ENCODE results near the gene TMEM141. TPM values are rescaled to one million over a fixed set of nuclear protein-coding genes. Genes with fewer than 3 reads are reported as not detected.
"Not testable (repeated sequence)": the region's sequence is repeated elsewhere in the genome, so short reads cannot be mapped to it uniquely, and the experiment has no call there.

The TMEM141 gene
- total and polyA plus RNA-seq, 2 donors (not counting 1 experiment from before 2014, with no cell fraction given): 43.3 to 56.5 TPM

GRCh38 chr9:136766410-136767120 is 24.6 kb upstream of the TMEM141 start:
- not testable (repeated sequence) for H3K4me1 ChIP-seq (ENCODE audit: control insufficient read depth, extremely low read depth, insufficient read depth, low read length); H3K36me3 ChIP-seq (ENCODE audit: control insufficient read depth, insufficient read depth, low read length); H2AFZ ChIP-seq (ENCODE audit: low read length); H3K79me2 ChIP-seq (ENCODE audit: control insufficient read depth, insufficient read depth, low read length); H3K9me3 ChIP-seq (ENCODE audit: control insufficient read depth, insufficient read depth, low read depth, low read length); H3K4me3 ChIP-seq (replicated peaks in 1 of 4; ENCODE audit: control extremely low read depth in 1 of 4, insufficient read depth in 1 of 4, low read depth in 3 of 4, low read length in 4 of 4); H4K20me1 ChIP-seq (ENCODE audit: control insufficient read depth, extremely low read depth, insufficient read depth, low read length); H3K27me3 ChIP-seq (ENCODE audit: control insufficient read depth, insufficient read depth, low read length); H3K27ac ChIP-seq (ENCODE audit: insufficient read depth, low read length); H3K4me2 ChIP-seq (ENCODE audit: extremely low read depth, insufficient read depth, low read length); H3K9ac ChIP-seq (ENCODE audit: insufficient read depth, low read length)
- TF ChIP-seq, protein P1, sequence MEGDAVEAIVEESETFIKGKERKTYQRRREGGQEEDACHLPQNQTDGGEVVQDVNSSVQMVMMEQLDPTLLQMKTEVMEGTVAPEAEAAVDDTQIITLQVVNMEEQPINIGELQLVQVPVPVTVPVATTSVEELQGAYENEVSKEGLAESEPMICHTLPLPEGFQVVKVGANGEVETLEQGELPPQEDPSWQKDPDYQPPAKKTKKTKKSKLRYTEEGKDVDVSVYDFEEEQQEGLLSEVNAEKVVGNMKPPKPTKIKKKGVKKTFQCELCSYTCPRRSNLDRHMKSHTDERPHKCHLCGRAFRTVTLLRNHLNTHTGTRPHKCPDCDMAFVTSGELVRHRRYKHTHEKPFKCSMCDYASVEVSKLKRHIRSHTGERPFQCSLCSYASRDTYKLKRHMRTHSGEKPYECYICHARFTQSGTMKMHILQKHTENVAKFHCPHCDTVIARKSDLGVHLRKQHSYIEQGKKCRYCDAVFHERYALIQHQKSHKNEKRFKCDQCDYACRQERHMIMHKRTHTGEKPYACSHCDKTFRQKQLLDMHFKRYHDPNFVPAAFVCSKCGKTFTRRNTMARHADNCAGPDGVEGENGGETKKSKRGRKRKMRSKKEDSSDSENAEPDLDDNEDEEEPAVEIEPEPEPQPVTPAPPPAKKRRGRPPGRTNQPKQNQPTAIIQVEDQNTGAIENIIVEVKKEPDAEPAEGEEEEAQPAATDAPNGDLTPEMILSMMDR (conservative IDR thresholded peaks at IDR 0.05 in 1 of 2, IDR thresholded peaks at IDR 0.05 in 1 of 2; ENCODE audit: low read depth in 1 of 2, low read length in 2 of 2): peak; percentile 18 to 31
- DNase-seq (ENCODE audit: low read depth in 2 of 2): peak; percentile 38

DNA sequence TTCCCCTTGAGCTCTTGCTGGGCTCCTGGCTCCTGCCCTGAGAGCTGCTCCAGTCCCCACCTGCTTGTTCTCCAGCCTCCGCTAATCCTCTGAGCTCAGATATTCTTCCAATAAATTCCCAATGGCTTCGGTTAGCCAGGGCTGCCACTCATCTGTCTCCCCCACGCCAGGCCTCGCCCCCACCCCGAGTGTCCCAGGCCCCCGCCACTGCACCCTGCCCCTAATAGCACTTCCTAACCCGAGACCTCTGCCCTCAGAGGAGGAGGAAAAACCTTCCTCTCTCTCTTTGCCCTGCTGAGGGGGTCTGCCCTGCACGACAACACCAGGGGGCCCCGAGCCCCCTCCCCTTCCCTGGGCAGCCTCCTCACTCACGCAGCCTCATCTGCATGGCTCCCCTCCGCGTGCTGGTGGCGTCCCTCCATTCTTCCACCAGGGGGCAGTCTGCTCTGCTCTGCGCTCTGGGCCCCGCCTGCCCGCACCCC is 21.4 kb upstream of the TMEM141 start:
- Histone ChIP-seq H2AFZ (ENCODE audit: low read length) (no peak overlapping the region), H3K36me3 (ENCODE audit: control insufficient read depth, insufficient read depth, low read length) (no peaks in the 10 kb centered on the region), H3K4me2 (ENCODE audit: extremely low read depth, insufficient read depth, low read length) (no peak overlapping the region), H3K4me1 (ENCODE audit: control insufficient read depth, extremely low read depth, insufficient read depth, low read length) (no peaks in the 10 kb centered on the region), H3K4me3 (replicated peaks in 1 of 4; ENCODE audit: control extremely low read depth in 1 of 4, insufficient read depth in 1 of 4, low read depth in 3 of 4, low read length in 4 of 4) (no peak overlapping the region), H3K9me3 (ENCODE audit: control insufficient read depth, insufficient read depth, low read depth, low read length) (no peaks in the 10 kb centered on the region), H3K79me2 (ENCODE audit: control insufficient read depth, insufficient read depth, low read length) (no peaks in the 10 kb centered on the region), H3K27me3 (ENCODE audit: control insufficient read depth, insufficient read depth, low read length) (peaks cover 8% of the 10 kb centered on the region), H3K27ac (ENCODE audit: insufficient read depth, low read length) (no peak overlapping the region), H3K9ac (ENCODE audit: insufficient read depth, low read length) (no peak overlapping the region), H4K20me1 (ENCODE audit: control insufficient read depth, extremely low read depth, insufficient read depth, low read length) (no peaks in the 10 kb centered on the region)
- no peak for DNase-seq (ENCODE audit: low read depth in 2 of 2)
- no peak for TF ChIP-seq EZH2 (IDR thresholded peaks at IDR 0.05; ENCODE audit: low read length, missing control alignments)
- TF ChIP-seq, protein P1 (conservative IDR thresholded peaks at IDR 0.05 in 1 of 2, IDR thresholded peaks at IDR 0.05 in 1 of 2; ENCODE audit: low read depth in 1 of 2, low read length in 2 of 2): peak; percentile 34 to 53

DNA sequence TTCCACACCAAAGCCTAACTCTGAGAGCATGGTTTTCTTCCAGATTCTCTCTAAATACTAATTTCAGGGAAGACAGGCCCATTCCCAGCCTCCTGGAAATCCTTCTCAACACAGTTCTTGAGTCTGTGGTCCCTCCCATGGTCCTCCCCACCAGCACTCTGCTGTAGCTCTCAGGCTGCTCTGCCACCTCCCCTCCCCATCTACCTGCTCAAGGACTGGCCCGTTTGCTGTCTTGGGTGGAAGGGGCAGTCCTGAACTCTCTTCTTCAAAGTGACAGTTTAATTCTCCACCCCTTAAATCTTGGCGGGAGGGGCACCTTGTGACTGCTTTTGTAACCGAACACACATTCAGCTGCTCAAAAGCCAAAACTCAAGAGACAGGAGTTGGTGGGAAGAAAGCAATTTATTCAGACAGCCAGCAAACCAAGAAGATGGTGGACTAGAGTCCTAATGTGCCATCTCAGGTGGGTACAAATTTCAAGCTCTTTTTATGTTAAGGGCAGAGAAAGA is 19.2 kb upstream of the TMEM141 start:
- no peak overlapping the region for H2AFZ ChIP-seq (ENCODE audit: low read length)
- H3K27me3 ChIP-seq (ENCODE audit: control insufficient read depth, insufficient read depth, low read length): peaks cover 5% of the 10 kb centered on the region
- no peaks in the 10 kb centered on the region for H4K20me1 ChIP-seq (ENCODE audit: control insufficient read depth, extremely low read depth, insufficient read depth, low read length)
- H3K9ac ChIP-seq (ENCODE audit: insufficient read depth, low read length): no peak overlapping the region
- H3K27ac ChIP-seq (ENCODE audit: insufficient read depth, low read length): no peak overlapping the region
- H3K36me3 ChIP-seq (ENCODE audit: control insufficient read depth, insufficient read depth, low read length): no peaks in the 10 kb centered on the region
- no peak overlapping the region for H3K4me2 ChIP-seq (ENCODE audit: extremely low read depth, insufficient read depth, low read length)
- no peaks in the 10 kb centered on the region for H3K9me3 ChIP-seq (ENCODE audit: control insufficient read depth, insufficient read depth, low read depth, low read length)
- H3K4me3 ChIP-seq (replicated peaks in 1 of 4; ENCODE audit: control extremely low read depth in 1 of 4, insufficient read depth in 1 of 4, low read depth in 3 of 4, low read length in 4 of 4): no peak overlapping the region
- DNase-seq (ENCODE audit: low read depth in 2 of 2): no peak
- no peaks in the 10 kb centered on the region for H3K4me1 ChIP-seq (ENCODE audit: control insufficient read depth, extremely low read depth, insufficient read depth, low read length)
- no peaks in the 10 kb centered on the region for H3K79me2 ChIP-seq (ENCODE audit: control insufficient read depth, insufficient read depth, low read length)
- no peak for TF ChIP-seq EZH2 (IDR thresholded peaks at IDR 0.05; ENCODE audit: low read length, missing control alignments)
- TF ChIP-seq, protein P1 (conservative IDR thresholded peaks at IDR 0.05 in 1 of 2, IDR thresholded peaks at IDR 0.05 in 1 of 2; ENCODE audit: low read depth in 1 of 2, low read length in 2 of 2): no peak

Data from fibroblast of lung (primary cell).